Occipital lobe (tissue), 2 donors: ENCODE measurements around the gene RTN4RL2. TPM values are rescaled to one million over a fixed set of nuclear protein-coding genes. Genes with fewer than 3 reads are reported as not detected.

Experiments used
- DNase-seq: peaks from one replicate; lab custom pipeline; 2025; lab: John Stamatoyannopoulos, UW
- total RNA-seq: library from RNA; depleted of rRNA; stranded (reverse); fragments of >200 nt; gene quantifications from one replicate; pipeline ENCODE4 v1.2.3, GENCODE V29; 2014

Gene RTN4RL2
- total RNA-seq, 1 donor from 2014 or later: 0.47 TPM

DNA sequence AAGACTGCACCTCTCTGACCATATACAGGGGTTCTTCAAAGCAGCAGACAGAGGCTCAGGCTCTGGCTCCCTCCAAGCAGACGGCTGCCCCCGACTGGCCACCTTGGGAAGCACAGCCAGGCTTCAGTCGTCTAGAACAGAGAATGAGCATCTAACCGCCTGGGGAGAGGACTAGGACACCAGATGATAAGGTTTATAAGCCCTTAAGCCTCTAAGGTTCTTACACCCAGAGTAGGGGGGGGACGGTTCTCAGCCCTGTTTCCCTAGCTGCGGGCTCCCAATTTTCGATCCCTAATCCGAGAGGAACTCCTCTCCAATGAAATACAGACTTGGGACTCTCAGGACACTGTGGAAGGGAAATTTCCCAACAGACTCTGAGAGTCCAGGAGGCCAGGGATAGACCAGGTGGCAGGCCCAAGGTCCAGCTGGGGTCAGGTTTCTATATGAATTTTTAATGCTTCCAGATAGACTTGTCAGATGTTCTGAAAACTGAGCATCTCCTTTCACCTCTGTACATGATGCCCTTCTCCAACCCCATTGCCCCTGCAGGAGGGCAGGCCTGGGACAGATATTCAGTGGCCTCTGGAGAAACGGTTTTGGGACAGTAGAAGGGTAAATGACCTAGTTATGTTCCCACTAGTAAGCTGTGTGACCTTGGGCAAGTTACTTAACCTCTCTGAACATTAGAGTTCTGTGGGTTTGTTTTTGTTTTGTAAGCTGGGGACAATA lies 20.2 kb downstream of the RTN4RL2 start:
- DNase-seq: peak; percentile 60

GRCh38 chr11:57481315-57481714 lies 21.0 kb downstream of the RTN4RL2 start:
- no peak for DNase-seq

GRCh38 chr11:57481915-57482781 lies 21.8 kb downstream of the RTN4RL2 start:
- DNase-seq: no peak

- DNase-seq: no peak
Observed at GRCh38 chr11:57482782-57483561, 22.6 kb downstream of the RTN4RL2 start.

GRCh38 chr11:57483562-57483918 lies 23.2 kb downstream of the RTN4RL2 start:
- DNase-seq: no peak

GRCh38 chr11:57484141-57484710 lies 23.9 kb downstream of the RTN4RL2 start:
- no peak for DNase-seq

DNA sequence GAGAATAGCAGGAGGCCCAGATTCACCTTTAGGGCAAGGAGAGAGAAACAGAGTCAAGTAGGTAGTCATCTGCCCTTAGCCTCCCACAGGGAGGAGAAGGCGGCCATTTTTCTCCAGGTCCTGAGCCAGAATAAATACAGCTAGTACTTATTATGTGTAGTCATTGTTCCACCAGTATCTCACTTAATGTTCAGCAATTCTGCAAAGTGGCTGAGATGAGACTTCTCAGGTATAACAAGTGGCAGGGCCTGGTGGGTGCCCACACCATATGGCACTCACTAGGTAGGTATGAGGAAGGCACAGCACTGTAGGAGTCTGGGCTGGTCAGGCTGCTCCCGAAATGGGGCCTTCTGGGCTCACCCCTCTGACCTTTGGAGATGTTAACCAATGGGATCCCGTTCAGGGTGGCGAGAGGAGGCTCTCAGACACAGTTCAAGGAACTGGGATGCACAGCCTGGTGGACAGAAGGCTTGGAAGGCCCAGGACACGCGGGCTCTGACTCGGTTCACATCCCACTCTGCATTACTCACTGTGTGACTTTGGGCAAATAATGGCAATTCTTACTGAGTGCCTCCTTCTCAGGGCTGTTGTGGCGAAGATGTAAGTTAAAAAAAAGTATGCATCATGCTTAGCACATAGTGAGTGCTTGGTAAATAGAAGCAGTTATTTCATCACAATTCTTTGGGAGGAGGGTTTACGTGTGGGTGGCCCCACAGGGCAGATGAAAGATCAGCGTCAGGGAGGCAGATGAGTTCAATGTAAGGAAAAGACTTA lies 25.1 kb downstream of the RTN4RL2 start:
- DNase-seq: no peak

GRCh38 chr11:57487021-57487778 lies 26.9 kb downstream of the RTN4RL2 start:
- no peak for DNase-seq

DNA sequence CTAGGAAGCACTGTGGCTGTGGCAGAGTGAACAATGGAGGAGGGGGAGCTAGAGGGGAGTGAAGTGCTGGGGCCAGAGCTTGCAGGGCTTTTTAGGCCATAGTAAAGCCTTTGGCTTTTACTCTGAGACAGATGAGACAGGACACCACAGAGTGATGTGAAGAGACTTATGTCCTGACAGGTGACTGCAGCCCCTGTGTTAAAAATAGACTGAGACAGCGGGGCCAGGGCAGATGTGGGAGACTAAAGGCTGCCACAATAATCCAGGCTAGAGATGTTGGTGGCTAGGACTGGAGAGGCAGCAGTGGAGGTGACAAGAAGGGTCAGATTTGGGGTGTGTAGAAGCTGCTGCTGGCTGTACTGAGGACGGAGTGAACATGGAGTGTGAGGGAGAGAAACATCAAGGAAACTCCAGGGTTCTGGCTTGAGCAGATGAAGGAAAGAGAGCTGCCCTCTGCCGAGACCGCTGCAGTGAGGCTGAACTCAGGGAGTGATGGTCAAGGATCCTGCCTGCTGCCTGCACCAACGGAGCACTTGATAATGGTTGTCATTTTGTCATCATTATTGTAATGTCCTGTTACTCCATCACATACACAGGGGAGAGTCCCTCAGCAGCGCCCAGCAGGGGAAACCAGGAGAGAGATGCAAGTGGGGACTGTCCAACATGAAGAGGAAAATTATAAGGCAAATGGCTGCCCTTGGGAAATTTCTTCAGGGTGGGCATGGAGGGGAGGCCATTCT lies 27.8 kb downstream of the RTN4RL2 start:
- no peak for DNase-seq

DNA sequence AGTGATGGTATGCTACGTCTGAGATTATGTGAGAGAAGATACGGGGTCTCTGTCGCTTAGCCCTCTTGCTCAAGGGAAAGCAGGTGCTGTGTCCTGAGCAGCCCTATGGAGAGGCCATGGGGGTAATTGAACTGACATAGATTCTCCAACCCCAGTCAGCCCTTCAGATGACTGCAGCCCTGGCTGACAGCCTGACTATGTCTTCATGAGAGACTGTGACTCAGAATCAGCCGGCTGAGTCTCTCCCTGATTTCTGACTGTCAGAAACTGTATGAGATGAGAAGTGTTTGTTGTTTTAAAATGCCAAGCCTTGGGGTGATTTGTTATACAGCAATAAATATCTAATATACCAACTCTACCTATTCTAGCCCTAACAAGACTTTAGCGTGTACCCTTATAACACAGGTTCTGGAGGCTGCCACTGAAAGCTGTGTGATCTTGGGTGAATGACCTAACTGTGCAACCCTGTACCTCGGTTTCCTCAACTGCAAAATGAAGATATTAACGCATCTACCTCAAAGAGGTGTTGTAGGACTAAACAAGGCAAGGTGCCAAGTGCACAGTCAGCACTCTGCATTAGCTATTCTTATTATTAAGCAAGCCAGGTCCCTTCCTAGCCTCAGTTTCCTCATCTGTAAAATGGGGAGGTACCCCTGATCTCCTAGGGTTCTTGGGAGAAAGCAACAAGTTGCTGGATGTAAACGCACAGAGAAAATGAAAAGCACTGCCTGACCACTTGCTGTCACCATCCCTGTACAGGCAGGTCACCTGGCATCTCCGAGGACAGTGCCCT lies 30.3 kb downstream of the RTN4RL2 start:
- DNase-seq: no peak

DNA sequence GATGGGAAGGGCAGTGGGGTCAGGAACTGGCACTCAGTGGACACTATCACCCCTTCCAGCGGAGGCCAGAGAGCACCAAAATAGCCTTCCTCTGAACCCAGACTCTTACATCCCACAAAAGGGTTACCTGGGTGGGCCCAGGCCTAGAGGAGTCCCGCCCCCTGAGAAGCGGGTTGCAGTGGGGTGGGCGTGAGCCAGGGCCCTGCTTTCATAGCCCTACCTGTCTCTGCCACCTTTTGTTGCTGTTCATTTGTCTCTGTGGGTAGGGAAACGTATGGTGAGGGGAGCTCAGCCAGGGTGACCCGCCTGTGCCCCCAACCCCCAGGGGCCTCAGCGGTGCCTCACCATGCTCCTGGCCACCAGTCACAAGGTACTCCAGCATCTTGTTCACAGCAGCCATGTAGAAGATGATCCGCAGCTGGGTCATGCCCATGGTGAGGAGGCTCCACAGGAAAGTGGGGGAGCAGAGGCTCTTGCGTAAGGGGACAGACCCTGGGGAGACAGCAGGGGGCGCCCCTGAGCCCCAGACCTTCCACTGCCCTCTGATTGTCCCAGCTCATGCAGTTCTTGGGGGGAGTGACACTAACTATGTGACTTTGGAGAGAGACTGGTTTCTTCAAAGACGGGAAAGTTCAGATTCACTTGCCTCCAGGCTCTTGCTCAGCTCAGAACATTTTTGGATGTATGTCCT lies 31.2 kb downstream of the RTN4RL2 start:
- no peak for DNase-seq

- no peak for DNase-seq
Observed at GRCh38 chr11:57493507-57494503, 33.5 kb downstream of the RTN4RL2 start.

DNA sequence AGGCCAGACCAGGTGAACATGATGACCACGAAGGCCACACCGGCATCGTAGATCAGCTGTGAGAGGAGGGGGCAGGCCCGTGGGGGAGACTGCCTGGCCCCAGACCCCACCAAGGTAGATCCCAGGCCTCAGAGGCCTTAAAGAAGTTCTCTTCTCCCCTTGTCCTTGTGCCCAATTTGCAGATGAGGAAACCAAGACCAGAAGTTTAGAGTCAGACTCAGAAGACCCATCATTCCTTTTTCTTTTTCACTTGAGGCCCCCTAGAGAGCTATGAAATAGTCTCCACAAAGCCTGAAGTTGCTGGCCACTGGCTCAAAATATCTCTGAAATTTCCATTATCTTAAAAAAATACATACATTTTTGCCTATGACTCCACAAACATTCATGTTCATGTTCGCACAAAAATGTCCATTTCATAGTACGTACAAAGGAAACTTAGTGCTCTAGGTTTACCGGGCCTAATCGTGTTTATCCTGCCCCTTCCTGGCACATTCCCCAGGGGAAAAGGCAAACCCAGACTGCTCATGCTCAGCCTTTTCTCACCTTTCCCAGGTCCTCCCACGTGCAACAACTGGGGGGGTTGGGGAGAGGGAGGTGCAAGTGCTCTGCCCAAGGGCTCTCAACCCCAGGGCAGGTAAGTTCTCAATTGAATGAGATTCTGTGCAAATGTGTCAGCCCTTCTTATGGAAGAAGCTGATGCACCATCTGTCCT lies 35.9 kb downstream of the RTN4RL2 start:
- DNase-seq: no peak

DNA sequence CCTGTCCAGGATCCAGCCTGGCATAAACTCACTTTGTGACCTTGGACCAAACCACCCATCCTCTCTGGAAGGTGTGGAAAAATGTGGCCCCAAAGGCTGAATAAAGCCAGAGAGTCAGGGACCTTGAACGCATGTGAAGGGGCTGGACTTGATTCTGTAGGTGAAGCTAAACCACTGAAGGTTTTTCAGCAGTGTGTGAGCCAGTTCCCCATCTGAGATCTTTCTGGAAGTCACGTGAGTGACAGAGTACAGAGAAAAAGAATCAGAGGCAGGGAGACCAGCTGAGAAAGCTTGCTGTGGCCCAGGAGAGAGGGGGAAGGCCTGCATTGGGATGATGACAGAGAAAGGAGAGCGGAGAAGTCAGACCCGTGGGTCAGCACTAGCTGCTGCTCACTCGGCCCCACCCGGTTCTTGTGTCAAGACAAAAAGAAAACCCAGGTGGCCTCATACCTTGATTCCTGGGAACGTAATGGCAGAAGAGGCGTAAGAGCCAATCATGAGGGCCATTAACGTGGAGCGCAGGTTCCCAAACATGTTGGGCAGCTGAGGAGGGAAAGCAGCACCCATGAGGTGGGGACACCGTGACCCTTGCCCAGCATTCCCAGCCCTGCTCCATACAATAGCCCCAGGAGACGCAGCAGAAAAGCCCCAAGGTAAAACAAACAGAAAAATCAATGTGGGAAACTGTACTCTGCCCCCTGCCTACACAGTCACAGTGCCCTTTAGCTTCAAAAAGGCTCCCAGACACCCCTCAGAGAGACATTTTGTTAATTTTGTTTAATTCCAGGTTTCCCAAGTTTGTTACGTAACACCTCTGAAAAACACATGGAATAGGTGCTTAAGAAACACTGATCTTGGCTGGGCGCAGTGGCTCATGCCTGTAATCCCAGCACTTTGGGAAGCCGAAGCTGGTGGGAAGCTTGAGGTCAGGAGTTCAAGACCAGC lies 37.2 kb downstream of the RTN4RL2 start:
- DNase-seq: no peak

DNA sequence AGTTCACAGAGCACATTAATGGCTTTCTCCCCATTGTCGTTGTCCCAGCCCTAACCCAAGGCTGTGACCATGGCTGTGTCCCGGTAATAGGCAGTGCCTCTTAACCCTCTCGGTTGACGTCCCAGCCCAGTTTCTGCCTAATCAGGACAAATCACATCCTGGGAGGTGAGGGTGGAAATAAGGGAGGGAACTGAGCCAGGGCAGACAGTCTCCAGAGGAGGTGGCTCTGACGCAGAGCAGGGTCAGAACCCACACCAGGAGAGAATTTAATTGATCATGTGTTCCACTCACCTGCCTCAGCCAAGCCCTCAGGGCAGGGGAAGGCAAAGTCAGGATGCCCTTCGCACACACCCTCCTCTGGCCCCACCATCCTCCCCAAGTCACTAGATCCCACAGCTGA lies 38.2 kb downstream of the RTN4RL2 start:
- no peak for DNase-seq
